ENCODE results near the gene NIP7. TPM values are rescaled to one million over a fixed set of nuclear protein-coding genes. Genes with fewer than 3 reads are reported as not detected.
A peak's percentile ranks its signal among the peaks of the same experiment; 100 is the strongest.

Gene NIP7
- total and polyA plus RNA-seq, 2 of the 8 experiments (the other 6 are each of a cell fraction or from before 2014, with no cell fraction given) = 14.5 to 52.2 TPM

DNA sequence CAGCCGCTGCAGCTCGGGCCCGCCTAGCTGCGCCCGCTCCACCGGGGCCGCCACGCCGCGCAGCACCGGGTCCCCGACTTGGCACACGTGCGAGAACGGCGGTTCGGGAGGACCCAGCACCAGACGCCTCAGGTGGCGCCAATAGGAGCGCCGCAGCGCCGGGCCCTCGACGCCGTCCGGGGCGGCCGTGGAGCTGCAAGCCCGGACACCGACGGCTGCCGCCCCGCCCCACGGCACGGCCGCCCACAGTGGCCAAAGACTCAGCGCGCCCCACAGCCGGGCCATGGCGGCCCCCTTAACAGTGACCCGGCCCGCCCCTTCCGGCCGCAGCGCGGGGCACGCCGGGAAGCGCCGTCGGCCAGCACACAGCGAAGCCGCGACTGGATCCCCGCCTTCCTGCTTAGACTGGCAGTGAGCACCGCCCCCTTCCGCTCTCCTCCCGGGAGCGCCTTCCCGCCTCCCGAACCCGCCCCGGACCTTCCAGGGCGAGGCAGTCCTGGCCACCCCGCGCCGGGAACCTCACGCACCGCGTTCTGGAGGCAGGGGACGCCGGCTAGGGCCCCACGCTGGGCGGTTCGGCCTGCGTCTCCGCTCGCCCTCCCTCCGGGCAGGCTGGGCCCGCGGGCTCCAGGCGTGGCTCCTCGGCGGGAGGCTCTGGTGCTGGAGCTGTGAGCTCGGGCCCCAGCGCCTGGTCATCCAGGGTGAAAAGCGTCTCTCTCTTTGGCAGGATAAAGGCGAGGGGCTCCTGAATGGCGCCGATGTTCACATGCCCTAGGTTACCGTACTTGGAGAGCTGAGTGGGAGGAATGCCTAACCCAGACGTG is 9.1 kb upstream of the NIP7 start, which contains the start of gene PDF (continued):
- TF ChIP-seq EZH2 (IDR thresholded peaks at IDR 0.05; ENCODE audit: low read depth, low read length, severe bottlenecking) = no peak
- no peak for TF ChIP-seq ZNF274 (IDR thresholded peaks at IDR 0.05; ENCODE audit: borderline replicate concordance, extremely low read depth, low read length)
- TF ChIP-seq FOSL1 (IDR thresholded peaks at IDR 0.05; ENCODE audit: insufficient read depth, low read depth, low read length) = no peak
- peak; percentile 65 for TF ChIP-seq ASH2L (IDR thresholded peaks at IDR 0.05; ENCODE audit: low read length)
- peak; percentile 68; the same call in 1 of the 2 replicates for TF ChIP-seq RBBP5 (IDR thresholded peaks at IDR 0.05; ENCODE audit: borderline replicate concordance, low read depth, low read length)
- peak in 1 of 2 experiments; percentile 88; a peak in 1 of 4 replicates for TF ChIP-seq HDAC2 (IDR thresholded peaks at IDR 0.05; ENCODE audit: borderline replicate concordance in 1 of 2, low read depth in 2 of 2, low read length in 2 of 2)
- TF ChIP-seq, protein P1, sequence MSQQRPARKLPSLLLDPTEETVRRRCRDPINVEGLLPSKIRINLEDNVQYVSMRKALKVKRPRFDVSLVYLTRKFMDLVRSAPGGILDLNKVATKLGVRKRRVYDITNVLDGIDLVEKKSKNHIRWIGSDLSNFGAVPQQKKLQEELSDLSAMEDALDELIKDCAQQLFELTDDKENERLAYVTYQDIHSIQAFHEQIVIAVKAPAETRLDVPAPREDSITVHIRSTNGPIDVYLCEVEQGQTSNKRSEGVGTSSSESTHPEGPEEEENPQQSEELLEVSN (IDR thresholded peaks at IDR 0.05) = peak; percentile 84; the same call in 1 of the 2 replicates
- TF ChIP-seq CEBPB (IDR thresholded peaks at IDR 0.05; ENCODE audit: low read depth, low read length) = peak; percentile 17; the same call in 1 of the 2 replicates
- peak; percentile 69; the same call in 1 of the 2 replicates for TF ChIP-seq GABPA (IDR thresholded peaks at IDR 0.05; ENCODE audit: borderline replicate concordance, insufficient read depth, low read length)
- TF ChIP-seq KDM1A (IDR thresholded peaks at IDR 0.05; ENCODE audit: borderline replicate concordance, low read length) = no peak
- no peak for TF ChIP-seq HDAC6 (IDR thresholded peaks at IDR 0.05; ENCODE audit: low read depth, low read length)
- 0 out of 2 replicates have a peak, but pooled peaks have one; percentile 21 for TF ChIP-seq SP1 (IDR thresholded peaks at IDR 0.05; ENCODE audit: low read depth, low read length)
- TF ChIP-seq POLR2A (IDR thresholded peaks at IDR 0.05; ENCODE audit: control extremely low read depth in 1 of 2, low read depth in 2 of 2, low read length in 2 of 2) = peak; percentile 79 to 92
- TF ChIP-seq TAF7 (optimal IDR thresholded peaks at IDR 0.05; ENCODE audit: borderline replicate concordance, low read depth, low read length) = peak; percentile 32
- 0 out of 2 replicates have a peak, but pooled peaks have one; percentile 34 for TF ChIP-seq BACH1 (IDR thresholded peaks at IDR 0.05; ENCODE audit: low read length)
- peak; percentile 87 for TF ChIP-seq POLR2AphosphoS5 (IDR thresholded peaks at IDR 0.05; ENCODE audit: low read depth, low read length)
- peak in 1 of 2 experiments; percentile 71; a peak in 1 of 4 replicates for TF ChIP-seq SIN3A (conservative IDR thresholded peaks at IDR 0.05 in 1 of 2, IDR thresholded peaks at IDR 0.05 in 1 of 2; ENCODE audit: low read depth in 1 of 2, low read length in 2 of 2)
- TF ChIP-seq TAF1 (IDR thresholded peaks at IDR 0.05; ENCODE audit: low read depth, low read length) = peak; percentile 81
- peak; percentile 36 for TF ChIP-seq KDM4A (IDR thresholded peaks at IDR 0.05; ENCODE audit: low read depth, low read length, severe bottlenecking)
